Transverse colon (tissue), 4 donors: Measurements from ENCODE around the gene SHROOM2. TPM values are rescaled to one million over a fixed set of nuclear protein-coding genes. Genes with fewer than 3 reads are reported as not detected.

ENCODE experiments used
- DNase-seq: peaks from one replicate; pipeline ENCODE4 v3.0.0-alpha.2; 2019
- H3K27ac ChIP-seq, 4 donors: fragments of 200-600 bp; sonication (generic); 2 replicates each; pipeline ENCODE4 v1.5.1; 2016 to 2018; ENCODE audit warnings: inconsistent platforms in 4 of 4
- H3K27me3 ChIP-seq: fragments of 200-600 bp; sonication (generic); 2 replicates; pipeline ENCODE4 v1.5.1; 2017; ENCODE audit warnings: inconsistent platforms
- H3K36me3 ChIP-seq, 4 donors: fragments of 200-600 bp; sonication (generic); 2 replicates each; pipeline ENCODE4 v1.5.1; 2017 to 2019; ENCODE audit warnings: inconsistent platforms in 4 of 4
- H3K4me1 ChIP-seq, 4 donors: fragments of 200-600 bp; sonication (generic); 2 replicates each; pipeline ENCODE4 v1.5.1; 2017 to 2020; ENCODE audit warnings: inconsistent platforms in 4 of 4
- H3K4me3 ChIP-seq, 4 donors: fragments of 200-600 bp; sonication (generic); 1 replicate in 1 of 4; 2 replicates in 3 of 4; pipeline versions ENCODE4 v1.5.1 to v1.6.1; 2017 to 2019; ENCODE audit warnings: inconsistent platforms in 4 of 4
- H3K9me3 ChIP-seq, 2 donors: fragments of 200-600 bp; sonication (generic); 2 replicates each; pipeline ENCODE4 v1.5.1; 2017 to 2019; ENCODE audit warnings: inconsistent platforms in 2 of 2
- EP300 ChIP-seq: sonication (generic); formaldehyde crosslinking; IDR thresholded peaks from one replicate; pipeline ENCODE4 v1.6.1; 2017; ENCODE audit warnings: antibody characterized with exemption, low read depth
- POLR2A ChIP-seq: fragments of 450-650 bp; IDR thresholded peaks from one replicate; pipeline ENCODE4 v1.6.1; 2016; ENCODE audit warnings: antibody characterized with exemption, mild to moderate bottlenecking, moderate library complexity
- POLR2AphosphoS5 ChIP-seq, 3 donors: sonication (generic); formaldehyde crosslinking; IDR thresholded peaks; one replicate each; pipeline ENCODE4 v1.6.1; 2016; ENCODE audit warnings: antibody characterized with exemption in 3 of 3
- WGBS, 2 donors: methylation state at CpG; one replicate each; pipeline ENCODE4 v1.1.5; 2018; ENCODE audit warnings: low coverage in 1 of 2; 5-methylcytosine and 5-hydroxymethylcytosine counted together
- in situ Hi-C, 4 donors: fragments of 200-750 bp; cut with MboI; loops; one replicate each; pipeline versions ENCODE4 v1.15.0 to v1.15.1; 2017; ENCODE audit warnings: low sequenced_read_pairs in 3 of 4, low pct_ligation_motif_present in 1 of 4, low pct_unique_long_range_greater_than_20kb in 1 of 4
- intact Hi-C: fragments of 100-400 bp; cut with DNase I; formaldehyde crosslinking; loops from one replicate; pipeline ENCODE4 v1.15.1; 2023; ENCODE audit warnings: low total_unique reads
- total RNA-seq, 4 donors: library from RNA; depleted of rRNA; stranded (reverse); fragments of >200 nt; gene quantifications; one replicate each; pipeline ENCODE4 v1.1.0, GENCODE V29; 2016
- TF ChIP-seq, protein P1 (sequence below), 5 experiments: fragments of 200-600 bp in 3 of 5; fragments of 450-650 bp in 2 of 5; sonication (generic) in 3 of 5; IDR thresholded peaks; 1 replicate in 2 of 5; 2 replicates in 3 of 5; pipeline ENCODE4 v1.5.1; 2016 to 2017; ENCODE audit warnings: antibody characterized with exemption in 5 of 5, inconsistent platforms in 3 of 5, mild to moderate bottlenecking in 2 of 5, moderate library complexity in 1 of 5

Gene SHROOM2
- total RNA-seq, 4 donors from 2014 or later = 8.9 to 20.6 (median 11.3) TPM

DNA sequence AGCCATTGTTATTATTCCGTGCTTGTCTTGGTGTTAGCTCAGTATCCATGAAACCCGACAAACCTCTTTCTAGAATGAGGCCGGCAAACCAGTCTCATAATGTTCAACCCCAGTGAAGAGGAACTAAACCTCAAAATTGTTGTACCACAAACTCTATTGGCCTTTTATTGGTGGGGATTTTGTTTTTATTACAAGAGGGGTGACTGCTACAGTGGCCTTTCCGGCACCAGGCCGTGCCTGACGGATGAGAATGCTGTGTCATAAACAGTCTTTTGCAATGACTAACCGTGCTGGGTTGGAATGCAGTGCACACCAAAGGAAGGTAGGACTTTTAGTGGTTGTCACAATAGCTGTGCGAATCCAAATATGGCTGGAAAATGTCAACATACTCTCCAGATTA lies 60.8 kb downstream of the SHROOM2 start:
- in situ Hi-C loops (no loop called here), intact Hi-C loops (no loop called here)
- peak overlapping the region in 1 of 4 donors; percentile 12 for H3K27ac ChIP-seq
- H3K4me1 ChIP-seq = peaks cover 0 to 7% (median 0%) of the 10 kb centered on the region in 4 donors
- no peaks in the 10 kb centered on the region for H3K9me3 ChIP-seq
- no peak overlapping the region for H3K4me3 ChIP-seq
- H3K36me3 ChIP-seq = no peaks in the 10 kb centered on the region
- WGBS, 2 donors = 60% methylated on average over 8 of the region's 8 CpGs; no CpG with 5 or more reads in 1 of the 2 donors
- no peaks in the 10 kb centered on the region for H3K27me3 ChIP-seq
- TF ChIP-seq POLR2A (no peak), POLR2AphosphoS5 (IDR thresholded peaks at IDR 0.05) (no peak), EP300 (no peak)
- TF ChIP-seq, protein P1, sequence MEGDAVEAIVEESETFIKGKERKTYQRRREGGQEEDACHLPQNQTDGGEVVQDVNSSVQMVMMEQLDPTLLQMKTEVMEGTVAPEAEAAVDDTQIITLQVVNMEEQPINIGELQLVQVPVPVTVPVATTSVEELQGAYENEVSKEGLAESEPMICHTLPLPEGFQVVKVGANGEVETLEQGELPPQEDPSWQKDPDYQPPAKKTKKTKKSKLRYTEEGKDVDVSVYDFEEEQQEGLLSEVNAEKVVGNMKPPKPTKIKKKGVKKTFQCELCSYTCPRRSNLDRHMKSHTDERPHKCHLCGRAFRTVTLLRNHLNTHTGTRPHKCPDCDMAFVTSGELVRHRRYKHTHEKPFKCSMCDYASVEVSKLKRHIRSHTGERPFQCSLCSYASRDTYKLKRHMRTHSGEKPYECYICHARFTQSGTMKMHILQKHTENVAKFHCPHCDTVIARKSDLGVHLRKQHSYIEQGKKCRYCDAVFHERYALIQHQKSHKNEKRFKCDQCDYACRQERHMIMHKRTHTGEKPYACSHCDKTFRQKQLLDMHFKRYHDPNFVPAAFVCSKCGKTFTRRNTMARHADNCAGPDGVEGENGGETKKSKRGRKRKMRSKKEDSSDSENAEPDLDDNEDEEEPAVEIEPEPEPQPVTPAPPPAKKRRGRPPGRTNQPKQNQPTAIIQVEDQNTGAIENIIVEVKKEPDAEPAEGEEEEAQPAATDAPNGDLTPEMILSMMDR (IDR thresholded peaks at IDR 0.05) = no peak
- no peak for DNase-seq

DNA sequence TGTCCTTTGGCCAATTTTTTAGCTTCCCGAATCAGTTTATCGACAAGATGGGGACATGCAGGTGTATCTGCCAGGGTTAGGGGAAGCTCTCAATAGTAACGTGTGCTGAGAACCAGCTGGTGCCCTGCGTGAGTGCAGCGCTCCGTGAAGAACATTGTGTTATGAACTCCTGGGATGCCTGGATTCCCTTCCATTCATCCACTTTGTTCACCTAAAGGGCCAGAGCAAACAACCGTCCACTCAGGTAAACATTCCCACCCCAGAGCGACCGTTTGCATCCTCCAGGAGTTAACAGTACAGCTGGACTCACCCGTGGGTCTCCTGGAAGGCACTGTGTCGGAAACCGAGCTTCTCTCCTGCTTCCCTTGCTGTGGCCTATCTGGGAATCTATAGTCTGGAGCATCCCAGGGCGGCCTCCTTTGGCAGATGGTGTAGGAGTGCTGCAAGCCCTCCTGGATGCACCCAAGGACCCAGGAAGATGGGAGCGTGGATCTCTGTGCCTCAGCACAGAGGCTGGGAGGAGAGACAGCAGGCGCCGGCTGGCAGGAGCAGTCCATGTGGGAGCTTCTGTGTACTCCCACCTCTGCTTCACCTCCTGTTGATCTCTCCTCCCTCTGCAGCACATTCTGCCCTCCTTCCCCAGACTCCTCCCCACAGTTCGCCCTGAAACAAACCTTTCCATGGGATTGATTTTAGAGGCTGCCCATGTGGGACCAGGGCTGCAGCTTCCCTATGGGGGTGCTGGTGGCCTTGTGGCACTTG lies 62.7 kb downstream of the SHROOM2 start:
- no peaks in the 10 kb centered on the region for H3K9me3 ChIP-seq
- no peak overlapping the region for H3K27ac ChIP-seq
- TF ChIP-seq EP300 = no peak
- TF ChIP-seq, protein P1 (IDR thresholded peaks at IDR 0.05) = no peak
- no peak for TF ChIP-seq POLR2A
- no peak for TF ChIP-seq POLR2AphosphoS5 (IDR thresholded peaks at IDR 0.05)
- 88% methylated on average over 17 of the region's 17 CpGs; no CpG with 5 or more reads in 1 of the 2 donors for WGBS, 2 donors
- H3K27me3 ChIP-seq = no peaks in the 10 kb centered on the region
- no peaks in the 10 kb centered on the region for H3K36me3 ChIP-seq
- H3K4me3 ChIP-seq = no peak overlapping the region
- no peak for DNase-seq
- intact Hi-C loops = no loop called here
- H3K4me1 ChIP-seq = peaks cover 0 to 3% (median 0%) of the 10 kb centered on the region in 4 donors
- in situ Hi-C loops = no loop called here

DNA sequence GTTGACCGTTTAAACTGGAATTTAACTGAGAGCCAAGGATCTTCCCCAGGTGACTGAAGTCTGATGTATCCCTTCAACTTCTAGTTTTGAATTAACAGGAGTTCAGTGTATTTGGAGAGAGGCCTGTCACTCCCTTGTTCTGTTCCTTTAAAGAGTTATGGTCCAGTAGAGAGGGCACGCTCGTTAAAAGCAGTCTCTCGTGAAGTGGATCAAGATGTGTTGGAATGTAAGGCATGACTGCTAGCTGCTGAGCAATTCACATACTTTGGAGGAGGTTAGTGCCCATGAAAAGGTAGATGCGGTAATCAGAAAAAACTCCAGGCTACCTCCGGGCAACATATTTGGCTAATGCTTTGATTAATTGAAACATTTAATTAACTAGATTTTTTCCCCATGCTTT lies 65.7 kb downstream of the SHROOM2 start:
- in situ Hi-C loops = no loop called here

DNA sequence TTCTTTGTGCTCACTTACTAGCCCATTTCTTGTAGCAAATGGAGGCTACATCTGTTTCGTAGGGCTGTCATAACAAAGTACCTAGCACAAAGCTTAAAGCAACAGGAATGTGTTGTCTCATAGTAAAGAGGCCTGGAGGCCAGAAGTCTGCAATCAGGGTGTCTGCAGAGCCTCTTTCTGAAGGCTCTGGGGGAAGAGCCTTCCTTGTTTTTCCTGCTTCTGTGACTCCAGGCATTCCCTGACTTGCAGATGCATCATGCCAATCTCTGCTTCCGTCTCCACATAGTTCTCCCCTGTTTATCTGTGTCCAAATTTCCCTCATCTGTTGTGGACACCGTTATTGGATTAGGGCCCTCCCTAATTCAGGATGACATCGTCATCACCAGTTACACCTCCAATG lies 67.1 kb downstream of the SHROOM2 start:
- H3K9me3 ChIP-seq = no peaks in the 10 kb centered on the region
- no peaks in the 10 kb centered on the region for H3K27me3 ChIP-seq
- 79% methylated on average over 4 of the region's 4 CpGs; no CpG with 5 or more reads in 1 of the 2 donors for WGBS, 2 donors
- in situ Hi-C loops (no loop called here), intact Hi-C loops (no loop called here)
- H3K4me1 ChIP-seq = no peaks in the 10 kb centered on the region
- no peak overlapping the region for H3K4me3 ChIP-seq
- no peaks in the 10 kb centered on the region for H3K36me3 ChIP-seq
- no peak for DNase-seq
- H3K27ac ChIP-seq = no peak overlapping the region
- TF ChIP-seq, protein P1 (IDR thresholded peaks at IDR 0.05) = no peak
- TF ChIP-seq POLR2A (no peak), POLR2AphosphoS5 (IDR thresholded peaks at IDR 0.05) (no peak), EP300 (no peak)

More for the DNA sequence above, 65.7 kb downstream of the SHROOM2 start:
- Histone ChIP-seq H3K27me3 (no peaks in the 10 kb centered on the region), H3K4me3 (no peak overlapping the region), H3K9me3 (no peaks in the 10 kb centered on the region), H3K27ac (no peak overlapping the region), H3K36me3 (no peaks in the 10 kb centered on the region), H3K4me1 (peaks cover 0 to 3% (median 0%) of the 10 kb centered on the region in 4 donors)
- no peak for DNase-seq
- TF ChIP-seq, protein P1 (IDR thresholded peaks at IDR 0.05) = no peak
- TF ChIP-seq POLR2A (no peak), EP300 (no peak), POLR2AphosphoS5 (IDR thresholded peaks at IDR 0.05) (no peak)
- intact Hi-C loops = no loop called here
- 50 to 74% methylated on average over 1 to 6 of the region's 6 CpGs for WGBS, 2 donors
